K562 (cell line): Measurements from ENCODE around the gene AAR2. TPM values are rescaled to one million over a fixed set of nuclear protein-coding genes. Genes with fewer than 3 reads are reported as not detected.

Experiments used
- ATAC-seq: fragments of 200-7000 bp; cut with Tn5 transposase; 3 replicates; pipeline ENCODE4 v1.9.1; 2020; ENCODE audit warnings: moderate library complexity
- BruUV-seq: library from RNA; stranded (reverse); fragments of 400-500 nt; replicated peaks from 2 replicates; lab custom pipeline; 2021; lab: Mats Ljungman, UMichigan
- CTCF ChIA-PET: fragments of 300-600 bp; formaldehyde crosslinking; extraction: SDS; loops from one replicate; lab custom pipeline; 2021; ENCODE audit warnings: low intra/inter-chr PET ratio; lab: Yijun Ruan, JAX
- POLR2A ChIA-PET: fragments of 300-600, 350-650 bp; sonication (Branson Sonifier 250); formaldehyde crosslinking; extraction: SDS; loops from one replicate; lab custom pipeline; 2021; ENCODE audit warnings: antibody characterized with exemption, inconsistent platforms; lab: Yijun Ruan, JAX
- DNase-seq, 4 experiments: peaks; one replicate each; pipeline versions ENCODE4 v3.0.0 to v3.0.0-alpha.2; 2011 to 2018; ENCODE audit warnings: low spot score in 3 of 4, mixed read lengths in 3 of 4; ENCODE audit errors: extremely low read depth in 1 of 4
- FAIRE-seq: peaks from 2 replicates; lab custom pipeline; 2011; peaks lifted over from hg19 to GRCh38; lab: Jason Lieb, UNC
- H2AFZ ChIP-seq: 2 replicates; pipeline ENCODE4 v1.6.0; 2011; ENCODE audit warnings: low read depth, low read length, control low read depth, inconsistent platforms
- H3K27ac ChIP-seq: fragments of 200-600 bp; 3 replicates; pipeline ENCODE4 v1.8.0; 2011; ENCODE audit warnings: low read depth, mild to moderate bottlenecking, control low read depth, inconsistent platforms, low read length, moderate library complexity, mixed read lengths; ENCODE audit errors: extremely low read depth
- H3K27me3 ChIP-seq, 2 experiments: fragments of 300-600 bp in 1 of 2; 2 replicates in 1 of 2; 3 replicates in 1 of 2; pipeline versions ENCODE4 v1.6.0 to v1.8.0; 2011; ENCODE audit warnings: inconsistent platforms in 2 of 2, low read length in 2 of 2, mild to moderate bottlenecking in 1 of 2, mixed read lengths in 1 of 2, moderate library complexity in 1 of 2; ENCODE audit not compliant: control insufficient read depth in 2 of 2, insufficient read depth in 2 of 2
- H3K36me3 ChIP-seq: fragments of 300-600 bp; 3 replicates; pipeline ENCODE4 v1.8.0; 2011; ENCODE audit warnings: mild to moderate bottlenecking, low read length, inconsistent platforms; ENCODE audit not compliant: control insufficient read depth, insufficient read depth
- H3K4me1 ChIP-seq, 2 experiments: fragments of 200-600 bp in 1 of 2; replicated peaks in 1 of 2; 2 replicates in 1 of 2; 3 replicates in 1 of 2; pipeline versions ENCODE4 v1.5.1 to v1.8.0; 2011; ENCODE audit warnings: inconsistent platforms in 2 of 2, low read length in 2 of 2, mild to moderate bottlenecking in 1 of 2, mixed read lengths in 1 of 2, moderate library complexity in 1 of 2; ENCODE audit not compliant: control insufficient read depth in 2 of 2, insufficient read depth in 2 of 2
- H3K4me2 ChIP-seq: 2 replicates; pipeline ENCODE4 v1.6.1; 2011; ENCODE audit warnings: low read length, control low read depth, inconsistent platforms, mixed read lengths; ENCODE audit not compliant: insufficient read depth
- H3K4me3 ChIP-seq: fragments of 200-600 bp; sonication (generic), shearing (Covaris generic); 2 replicates; pipeline ENCODE4 v1.5.1; 2016; ENCODE audit warnings: control low read depth, inconsistent platforms
- H3K79me2 ChIP-seq: fragments of 200-600 bp; 3 replicates; pipeline ENCODE4 v1.8.0; 2011; ENCODE audit warnings: low read length, inconsistent platforms; ENCODE audit not compliant: control insufficient read depth, insufficient read depth
- H3K9ac ChIP-seq, 2 experiments: 2 replicates each; pipeline versions ENCODE4 v1.6.0 to v1.6.1; 2011; ENCODE audit warnings: low read depth in 2 of 2, low read length in 2 of 2, control low read depth in 1 of 2, inconsistent platforms in 1 of 2, mild to moderate bottlenecking in 1 of 2, mixed read lengths in 1 of 2; ENCODE audit not compliant: insufficient read depth in 1 of 2
- H3K9me1 ChIP-seq: one replicate; pipeline ENCODE4 v1.6.0; 2011; ENCODE audit warnings: inconsistent platforms, mild to moderate bottlenecking, low read length, moderate library complexity; ENCODE audit not compliant: control insufficient read depth, insufficient read depth
- H3K9me3 ChIP-seq: replicated peaks from 2 replicates; pipeline ENCODE4 v1.5.1; 2011; ENCODE audit warnings: low read depth, low read length, inconsistent platforms; ENCODE audit not compliant: control insufficient read depth, insufficient read depth
- H4K20me1 ChIP-seq: replicated peaks from 2 replicates; pipeline ENCODE4 v1.6.1; 2011; ENCODE audit warnings: low read length, inconsistent platforms, mixed read lengths; ENCODE audit not compliant: control insufficient read depth, insufficient read depth
- EP300 ChIP-seq: IDR thresholded peaks from 2 replicates; pipeline ENCODE4 v1.6.1; 2012; ENCODE audit warnings: low read length, improper control_type of control experiment
- ETS2 ChIP-seq: IDR thresholded peaks from 2 replicates; pipeline ENCODE4 v1.6.1; 2016; ENCODE audit warnings: borderline replicate concordance, missing genetic modification characterization, mild to moderate bottlenecking, moderate library complexity, missing compliant biosample characterization; ENCODE audit not compliant: poor library complexity, severe bottlenecking
- HLTF ChIP-seq: fragments of 450-650 bp; IDR thresholded peaks from 2 replicates; pipeline ENCODE4 v1.6.1; 2016
- MAX ChIP-seq: sonication (generic); formaldehyde crosslinking; IDR thresholded peaks from 2 replicates; pipeline ENCODE4 v1.9.0; 2022; ENCODE audit warnings: mild to moderate bottlenecking, missing genetic modification reagents
- RAD51 ChIP-seq: fragments of 450-650 bp; IDR thresholded peaks from 2 replicates; pipeline ENCODE4 v1.7.1; 2016; ENCODE audit warnings: low read depth, mild to moderate bottlenecking, borderline replicate concordance
- SOX6 ChIP-seq: fragments of 450-650 bp; IDR thresholded peaks from 2 replicates; pipeline ENCODE4 v1.6.1; 2014; ENCODE audit warnings: mild to moderate bottlenecking
- ZC3H8 ChIP-seq: fragments of 450-650 bp; IDR thresholded peaks from 2 replicates; pipeline ENCODE4 v1.6.1; 2017
- ZNF134 ChIP-seq: fragments of 250-450 bp; sonication (Bioruptor Pico); conservative IDR thresholded peaks from 2 replicates; pipeline ENCODE4 v1.4.0; 2020
- ZNF316 ChIP-seq: fragments of 450-650 bp; IDR thresholded peaks from 2 replicates; pipeline ENCODE4 v1.6.1; 2016
- ZNF780A ChIP-seq: fragments of 250-450 bp; sonication (Bioruptor Pico); IDR thresholded peaks from 2 replicates; pipeline ENCODE4 v1.5.0; 2021; ENCODE audit warnings: mild to moderate bottlenecking
- WGBS: fragments of 100-300 bp; shearing (Covaris generic); methylation state at CpG from one replicate; pipeline ENCODE4 v1.1.6; 2016; ENCODE audit warnings: low coverage, mixed read lengths; ENCODE audit not compliant: insufficient coverage; ENCODE audit errors: missing lambda C conversion rate; 5-methylcytosine and 5-hydroxymethylcytosine counted together
- in situ Hi-C: fragments of 300-500 bp; cut with MboI; formaldehyde crosslinking; loops from 4 replicates; pipeline ENCODE4 v1.15.0; 2018; ENCODE audit warnings: inconsistent platforms, mixed read lengths
- intact Hi-C: fragments of 100-400 bp; cut with micrococcal nuclease; formaldehyde crosslinking; loops from 2 replicates; pipeline ENCODE4 v1.14.2; 2022
- polyA plus RNA-seq, 8 experiments: library from polyadenylated mRNA; depleted of rRNA in 4 of 8; stranded (reverse) in 5 of 8; unstranded in 3 of 8; fragments of >200 nt; fragmentation: Nextera tagmentation in 2 of 8; fragmentation: Illumina TruSeq in 1 of 8; extraction: Ambion mirVana in 2 of 8; extraction: Trizol in 1 of 8; gene quantifications; 2 replicates each; pipeline versions ENCODE4 v1.2.1 to v1.2.3, GENCODE V29; 2011 to 2014; ENCODE audit warnings: inconsistent platforms in 1 of 8, missing spikeins in 1 of 8
- total RNA-seq, 7 experiments: library from RNA; depleted of rRNA in 6 of 7; stranded (reverse); fragments of >200 nt in 6 of 7; fragmentation: Illumina TruSeq in 2 of 7; extraction: Trizol in 2 of 7; gene quantifications; 2 replicates each; pipeline versions ENCODE4 v1.2.1 to v1.2.3, GENCODE V29; 2011 to 2021; ENCODE audit warnings: low replicate concordance in 1 of 7
- TF ChIP-seq, protein P1 (sequence below): fragments of 250-450 bp; sonication (Bioruptor Pico); IDR thresholded peaks from 2 replicates; pipeline ENCODE4 v1.9.0; 2021; ENCODE audit warnings: mild to moderate bottlenecking

The AAR2 gene
- total and polyA plus RNA-seq, 9 of the 15 experiments (the other 6 are each of a cell fraction or from before 2014, with no cell fraction given) = 6.5 to 36.2 (median 24.7) TPM

DNA sequence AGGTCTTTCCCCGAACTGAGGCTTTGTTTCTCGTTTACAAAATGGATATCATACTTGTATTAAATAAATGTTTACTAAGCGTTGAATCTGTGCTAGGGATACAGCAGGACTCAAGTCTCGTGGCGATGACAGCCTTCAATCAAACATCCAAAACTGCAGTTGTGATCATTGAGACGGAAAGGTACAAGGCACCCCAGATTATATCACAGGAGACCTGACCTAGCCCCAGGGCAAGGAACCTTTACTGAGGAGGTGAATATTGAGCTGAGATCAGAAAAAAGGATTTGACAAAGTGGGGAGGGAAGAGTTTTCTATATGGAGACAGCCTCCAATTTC lies 476 bp downstream of the AAR2 start (continued):
- TF ChIP-seq MAX (CRISPR knock-in tag) (no peak), RAD51 (no peak), EP300 (no peak), ZNF780A (CRISPR knock-in tag) (no peak), ETS2 (tag) (no peak), SOX6 (no peak), HLTF (no peak), ZC3H8 (no peak)

- FAIRE-seq (no peak), DNase-seq (no peak), ATAC-seq (no peak)
- Histone ChIP-seq H2AFZ (no peak overlapping the region), H3K9ac (peak overlapping the region; percentile 80 to 92; a peak in 3 of 4 replicates), H3K4me3 (peak overlapping the region; percentile 60), H3K4me1 (peaks cover 5 to 7% of the 10 kb centered on the region in 2 experiments; a peak in 4 of 5 replicates), H4K20me1 (no peaks in the 10 kb centered on the region), H3K79me2 (peaks cover 35% of the 10 kb centered on the region), H3K27me3 (peaks cover 0 to 4% of the 10 kb centered on the region in 2 experiments; a peak in 1 of 5 replicates), H3K9me1 (no peaks in the 10 kb centered on the region), H3K4me2 (peak overlapping the region; percentile 84), H3K27ac (no peak overlapping the region; the same call in 2 of the 3 replicates), H3K9me3 (no peaks in the 10 kb centered on the region), H3K36me3 (peaks cover 41% of the 10 kb centered on the region; the same call in 2 of the 3 replicates)
- BruUV-seq = no TSS peak
- in situ Hi-C loops (no loop called here), intact Hi-C loops (no loop called here)
- CTCF ChIA-PET = interaction anchor here (0.6 kb wide), 1 partner anchor 245 kb away, joined by 3 read pairs; no protein-coding TSS in a partner anchor
- TF ChIP-seq ZNF316 (peak; percentile 74), ZNF134 (no peak)
- TF ChIP-seq, protein P1, sequence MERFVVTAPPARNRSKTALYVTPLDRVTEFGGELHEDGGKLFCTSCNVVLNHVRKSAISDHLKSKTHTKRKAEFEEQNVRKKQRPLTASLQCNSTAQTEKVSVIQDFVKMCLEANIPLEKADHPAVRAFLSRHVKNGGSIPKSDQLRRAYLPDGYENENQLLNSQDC = no peak
- POLR2A ChIA-PET = interaction anchor here (0.7 to 1.5 kb wide), 7 partner anchors 9 to 1319 kb away, joined by 3 to 5 read pairs (median 4); no protein-coding TSS in a partner anchor
- WGBS = 49% methylated on average over 5 of the region's 5 CpGs
Measured at GRCh38 chr20:36237477-36237876, 1.2 kb downstream of the AAR2 start.
